Activated CD8-positive, alpha-beta memory T cell treated with anti-CD3 and anti-CD28 coated beads, Interleukin-2, amount 50 U/mL, for 24 hours (primary cell): ENCODE results near the gene SLC29A3.

ENCODE experiments used
- DNase-seq: peaks from one replicate; pipeline ENCODE4 v3.0.0-alpha.2; 2020; ENCODE audit errors: extremely low read depth

Gene SLC29A3

GRCh38 chr10:71392791-71393781 is 74.0 kb downstream of the SLC29A3 start:
- no peak for DNase-seq

GRCh38 chr10:71393841-71394475 is 74.9 kb downstream of the SLC29A3 start:
- DNase-seq, result no peak

- no peak for DNase-seq
These were observed 76.0 kb downstream of the SLC29A3 start for GRCh38 chr10:71394926-71395562.

- DNase-seq, result no peak
These were observed 76.6 kb downstream of the SLC29A3 start for GRCh38 chr10:71395621-71396020.

- no peak for DNase-seq
These were observed 77.1 kb downstream of the SLC29A3 start for GRCh38 chr10:71396084-71396710.

- no peak for DNase-seq
These were observed 77.7 kb downstream of the SLC29A3 start, which contains the start of gene CDH23 for GRCh38 chr10:71396711-71397295. Gene CDH23 (plus strand): TSS chr10:71396920. CDS start chr10:71439832, 42,912 bp downstream.

GRCh38 chr10:71397296-71398212 is 78.5 kb downstream of the SLC29A3 start:
- DNase-seq, result no peak

GRCh38 chr10:71398976-71399375 is 79.9 kb downstream of the SLC29A3 start:
- no peak for DNase-seq

GRCh38 chr10:71399946-71400345 is 80.9 kb downstream of the SLC29A3 start:
- no peak for DNase-seq

- DNase-seq, result no peak
These were observed 82.0 kb downstream of the SLC29A3 start for GRCh38 chr10:71401056-71401455.

- DNase-seq, result no peak
These were observed 82.9 kb downstream of the SLC29A3 start for GRCh38 chr10:71402005-71402404.

GRCh38 chr10:71404503-71405295 is 85.6 kb downstream of the SLC29A3 start:
- DNase-seq, result no peak

GRCh38 chr10:71406878-71407277 is 87.8 kb downstream of the SLC29A3 start:
- no peak for DNase-seq

GRCh38 chr10:71408436-71409225 is 89.6 kb downstream of the SLC29A3 start:
- DNase-seq, result no peak

- no peak for DNase-seq
These were observed 90.6 kb downstream of the SLC29A3 start for GRCh38 chr10:71409516-71410104.
